ENCODE measurements around the gene HLA-DPA1.

- TF ChIP-seq POLR2A (IDR thresholded peaks at IDR 0.05) (no peak), CTCF (IDR thresholded peaks at IDR 0.05) (no peak)
Observed at GRCh38 chr6:33030245-33030644, 43.2 kb downstream of the HLA-DPA1 start.
